ENCODE results near the gene TC2N. TPM values are rescaled to one million over a fixed set of nuclear protein-coding genes. Genes with fewer than 3 reads are reported as not detected.
"Not testable (repeated sequence)": the region's sequence is repeated elsewhere in the genome, so short reads cannot be mapped to it uniquely, and the experiment has no call there.

TC2N gene
- total RNA-seq, 1 experiment from 2014 or later = 15.9 TPM

- BruUV-seq (replicated peaks); ATAC-seq; H3K79me2 ChIP-seq (ENCODE audit: insufficient read depth, low read length); H3K9me3 ChIP-seq (ENCODE audit: control insufficient read depth in 1 of 2, insufficient read depth in 1 of 2, low read depth in 1 of 2, low read length in 2 of 2); H3K4me2 ChIP-seq (ENCODE audit: low read length); RAD21 ChIA-PET (ENCODE audit: low non-redundant PET in 1 of 2, low total read pairs in 2 of 2, uncharacterized antibody in 2 of 2, unreplicated experiment in 2 of 2); H3K9me2 ChIP-seq (ENCODE audit: insufficient read depth); H4K20me1 ChIP-seq (ENCODE audit: insufficient read depth); H3K9ac ChIP-seq (ENCODE audit: low read length); H3K27ac ChIP-seq (ENCODE audit: low read depth, low read length); DNase-seq (ENCODE audit: low read depth, low spot score); H3K27me3 ChIP-seq (ENCODE audit: insufficient read depth, low read length); intact Hi-C loops (cut with micrococcal nuclease); H3K36me3 ChIP-seq (ENCODE audit: control insufficient read depth in 1 of 2, insufficient read depth in 2 of 2, low read length in 2 of 2); H3K4me3 ChIP-seq (replicated peaks in 1 of 2; ENCODE audit: low read depth in 1 of 2, low read length in 2 of 2); H2AFZ ChIP-seq (ENCODE audit: low read depth, low read length, poor library complexity, severe bottlenecking); POLR2A ChIA-PET: not testable (repeated sequence)
- CTCF ChIA-PET = interaction anchor here (0.6 kb wide), 1 partner anchor 442 kb away, joined by 4 read pairs; no protein-coding TSS in a partner anchor
- H3K4me1 ChIP-seq (ENCODE audit: control insufficient read depth in 1 of 2, insufficient read depth in 2 of 2, low read length in 2 of 2) = peaks cover 0 to 25% of the 10 kb centered on the region in 2 experiments; a peak in 3 of 4 replicates
These were observed 4.1 kb upstream of the TC2N start for GRCh38 chr14:91871401-91871800.

DNA sequence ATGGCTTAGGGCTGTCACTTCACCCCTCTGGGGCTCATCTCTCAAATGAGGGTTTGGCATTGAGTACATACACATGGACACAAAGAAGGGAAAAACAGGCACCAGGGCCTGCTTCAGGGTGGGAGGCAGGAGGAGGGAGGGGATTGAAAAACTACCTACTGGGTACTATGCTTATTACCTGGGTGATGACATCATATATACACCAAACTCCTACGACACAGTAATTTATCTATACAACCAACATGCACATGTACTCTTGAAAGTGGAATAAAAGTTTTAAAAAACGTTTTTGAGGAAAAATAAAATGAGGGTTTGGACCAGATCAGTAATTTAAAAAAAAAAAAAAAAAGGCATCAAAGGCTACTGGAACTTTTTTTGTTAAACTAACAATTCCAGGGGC lies 3.6 kb upstream of the TC2N start:
- Histone ChIP-seq H3K4me1 (ENCODE audit: control insufficient read depth in 1 of 2, insufficient read depth in 2 of 2, low read length in 2 of 2) (peaks cover 0 to 25% of the 10 kb centered on the region in 2 experiments; a peak in 3 of 4 replicates), H3K4me2 (ENCODE audit: low read length) (no peak overlapping the region), H4K20me1 (ENCODE audit: insufficient read depth) (no peaks in the 10 kb centered on the region), H3K9me3 (ENCODE audit: control insufficient read depth in 1 of 2, insufficient read depth in 1 of 2, low read depth in 1 of 2, low read length in 2 of 2) (no peaks in the 10 kb centered on the region), H3K36me3 (ENCODE audit: control insufficient read depth in 1 of 2, insufficient read depth in 2 of 2, low read length in 2 of 2) (no peaks in the 10 kb centered on the region), H3K9me2 (ENCODE audit: insufficient read depth) (no peaks in the 10 kb centered on the region), H3K27ac (ENCODE audit: low read depth, low read length) (no peak overlapping the region), H3K27me3 (ENCODE audit: insufficient read depth, low read length) (no peaks in the 10 kb centered on the region), H2AFZ (ENCODE audit: low read depth, low read length, poor library complexity, severe bottlenecking) (no peak overlapping the region), H3K4me3 (replicated peaks in 1 of 2; ENCODE audit: low read depth in 1 of 2, low read length in 2 of 2) (no peak overlapping the region), H3K9ac (ENCODE audit: low read length) (no peak overlapping the region), H3K79me2 (ENCODE audit: insufficient read depth, low read length) (no peaks in the 10 kb centered on the region)
- no peak for TF ChIP-seq FOSL1 (IDR thresholded peaks at IDR 0.05; ENCODE audit: low read depth)
- no TSS peak for BruUV-seq (replicated peaks)
- POLR2A ChIA-PET = no interaction called here
- no peak for ATAC-seq
- CTCF ChIA-PET = no interaction called here
- RAD21 ChIA-PET (ENCODE audit: low non-redundant PET in 1 of 2, low total read pairs in 2 of 2, uncharacterized antibody in 2 of 2, unreplicated experiment in 2 of 2) = no interaction called here
- DNase-seq (ENCODE audit: low read depth, low spot score) = no peak
- intact Hi-C loops (cut with micrococcal nuclease) = no loop called here

DNA sequence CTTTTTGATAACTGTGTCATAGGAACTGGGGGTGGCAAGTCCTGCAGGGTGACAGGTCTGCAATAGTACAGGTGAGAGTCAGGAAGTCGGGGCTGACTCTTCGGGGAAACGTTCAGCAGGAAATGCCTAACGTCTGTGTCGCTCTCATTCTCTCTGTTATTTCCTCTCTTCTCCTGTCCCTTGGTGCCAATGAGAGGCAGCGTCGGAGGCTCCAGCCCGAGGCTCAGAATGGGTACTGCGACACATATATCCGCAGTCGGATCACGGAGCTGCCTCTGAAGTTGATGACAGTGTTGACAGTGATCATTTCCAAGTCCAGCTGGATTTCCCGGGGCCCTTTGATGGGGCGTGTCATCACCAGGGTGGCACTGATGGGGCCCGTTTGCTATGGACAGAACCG lies 2.7 kb upstream of the TC2N start:
- ChIA-PET POLR2A (no interaction called here), CTCF (no interaction called here), RAD21 (ENCODE audit: low non-redundant PET in 1 of 2, low total read pairs in 2 of 2, uncharacterized antibody in 2 of 2, unreplicated experiment in 2 of 2) (no interaction called here)
- H3K4me3 ChIP-seq (replicated peaks in 1 of 2; ENCODE audit: low read depth in 1 of 2, low read length in 2 of 2) = no peak overlapping the region
- no peaks in the 10 kb centered on the region for H3K9me2 ChIP-seq (ENCODE audit: insufficient read depth)
- H3K4me1 ChIP-seq (ENCODE audit: control insufficient read depth in 1 of 2, insufficient read depth in 2 of 2, low read length in 2 of 2) = peaks cover 0 to 25% of the 10 kb centered on the region in 2 experiments; a peak in 3 of 4 replicates
- H3K27me3 ChIP-seq (ENCODE audit: insufficient read depth, low read length) = no peaks in the 10 kb centered on the region
- DNase-seq (ENCODE audit: low read depth, low spot score) (no peak), ATAC-seq (peak; percentile 38; the same call in 1 of the 2 replicates)
- no peak overlapping the region for H3K9ac ChIP-seq (ENCODE audit: low read length)
- intact Hi-C loops (cut with micrococcal nuclease) = no loop called here
- H3K27ac ChIP-seq (ENCODE audit: low read depth, low read length) = no peak overlapping the region
- no peaks in the 10 kb centered on the region for H3K36me3 ChIP-seq (ENCODE audit: control insufficient read depth in 1 of 2, insufficient read depth in 2 of 2, low read length in 2 of 2)
- H2AFZ ChIP-seq (ENCODE audit: low read depth, low read length, poor library complexity, severe bottlenecking) = no peak overlapping the region
- no peaks in the 10 kb centered on the region for H4K20me1 ChIP-seq (ENCODE audit: insufficient read depth)
- H3K4me2 ChIP-seq (ENCODE audit: low read length) = peak overlapping the region; percentile 38
- BruUV-seq (replicated peaks) = no TSS peak
- no peaks in the 10 kb centered on the region for H3K9me3 ChIP-seq (ENCODE audit: control insufficient read depth in 1 of 2, insufficient read depth in 1 of 2, low read depth in 1 of 2, low read length in 2 of 2)
- no peaks in the 10 kb centered on the region for H3K79me2 ChIP-seq (ENCODE audit: insufficient read depth, low read length)
- no peak for TF ChIP-seq EZH2phosphoT487 (IDR thresholded peaks at IDR 0.05; ENCODE audit: borderline replicate concordance)
- TF ChIP-seq POLR2A (IDR thresholded peaks at IDR 0.05; ENCODE audit: borderline replicate concordance, extremely low read depth, insufficient read depth, insufficient read length) = no peak
- TF ChIP-seq FOSL1 (IDR thresholded peaks at IDR 0.05; ENCODE audit: low read depth) = 0 out of 2 replicates have a peak, but pooled peaks have one; percentile 13
- no peak for TF ChIP-seq ZNF274 (IDR thresholded peaks at IDR 0.05; ENCODE audit: low read depth, low read length)
- TF ChIP-seq ELF1 (IDR thresholded peaks at IDR 0.05; ENCODE audit: borderline replicate concordance, low read depth) = no peak
- TF ChIP-seq MAX (IDR thresholded peaks at IDR 0.05) = no peak
- TF ChIP-seq SRF (IDR thresholded peaks at IDR 0.05; ENCODE audit: low read depth) = no peak
- TF ChIP-seq, protein P1, sequence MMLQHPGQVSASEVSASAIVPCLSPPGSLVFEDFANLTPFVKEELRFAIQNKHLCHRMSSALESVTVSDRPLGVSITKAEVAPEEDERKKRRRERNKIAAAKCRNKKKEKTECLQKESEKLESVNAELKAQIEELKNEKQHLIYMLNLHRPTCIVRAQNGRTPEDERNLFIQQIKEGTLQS (IDR thresholded peaks at IDR 0.05) = no peak
- TF ChIP-seq, protein P2, sequence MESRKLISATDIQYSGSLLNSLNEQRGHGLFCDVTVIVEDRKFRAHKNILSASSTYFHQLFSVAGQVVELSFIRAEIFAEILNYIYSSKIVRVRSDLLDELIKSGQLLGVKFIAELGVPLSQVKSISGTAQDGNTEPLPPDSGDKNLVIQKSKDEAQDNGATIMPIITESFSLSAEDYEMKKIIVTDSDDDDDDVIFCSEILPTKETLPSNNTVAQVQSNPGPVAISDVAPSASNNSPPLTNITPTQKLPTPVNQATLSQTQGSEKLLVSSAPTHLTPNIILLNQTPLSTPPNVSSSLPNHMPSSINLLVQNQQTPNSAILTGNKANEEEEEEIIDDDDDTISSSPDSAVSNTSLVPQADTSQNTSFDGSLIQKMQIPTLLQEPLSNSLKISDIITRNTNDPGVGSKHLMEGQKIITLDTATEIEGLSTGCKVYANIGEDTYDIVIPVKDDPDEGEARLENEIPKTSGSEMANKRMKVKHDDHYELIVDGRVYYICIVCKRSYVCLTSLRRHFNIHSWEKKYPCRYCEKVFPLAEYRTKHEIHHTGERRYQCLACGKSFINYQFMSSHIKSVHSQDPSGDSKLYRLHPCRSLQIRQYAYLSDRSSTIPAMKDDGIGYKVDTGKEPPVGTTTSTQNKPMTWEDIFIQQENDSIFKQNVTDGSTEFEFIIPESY (IDR thresholded peaks at IDR 0.05; ENCODE audit: extremely low read depth, insufficient replicate concordance, low read length) = no peak
- TF ChIP-seq SP1 (IDR thresholded peaks at IDR 0.05; ENCODE audit: low read depth) = no peak; the same call in 1 of the 2 replicates
- TF ChIP-seq EGR1 (IDR thresholded peaks at IDR 0.05; ENCODE audit: low read depth) = no peak
